ENCODE results near the gene ETV6.

DNA sequence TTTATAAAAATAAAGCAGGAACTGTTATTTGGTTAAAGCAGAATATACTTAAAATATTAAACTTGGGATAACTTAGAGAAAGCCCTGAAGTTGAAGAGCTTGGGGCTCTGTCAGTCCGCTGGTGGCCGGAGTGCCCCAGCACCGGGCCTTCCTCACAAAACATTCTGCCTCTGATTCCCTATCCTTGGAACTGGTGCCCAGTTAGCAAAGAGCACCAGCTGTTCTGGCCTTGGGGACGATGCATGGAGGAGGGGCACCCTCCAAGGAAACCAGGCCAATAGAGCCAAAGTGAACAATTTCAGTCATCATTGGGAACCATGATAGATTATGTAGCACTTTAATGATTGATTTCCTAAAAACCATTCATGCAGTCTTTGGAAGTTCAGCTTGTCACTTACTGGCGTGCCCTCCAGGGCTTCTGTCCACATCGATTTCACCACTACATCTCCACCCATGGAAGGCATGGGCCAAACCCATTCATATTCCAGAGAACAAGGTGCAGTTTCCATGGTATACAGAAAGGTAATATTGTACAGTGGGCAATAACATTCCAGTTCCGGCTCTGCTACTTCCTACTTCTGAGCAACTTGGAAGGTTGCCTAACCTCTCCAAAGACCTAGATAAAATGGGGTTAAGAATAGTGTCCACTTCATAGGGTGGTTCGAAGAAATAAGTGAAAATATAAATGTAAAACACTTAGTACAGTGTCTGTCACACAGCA lies 145.9 kb downstream of the ETV6 start:
- TF ChIP-seq, protein P1, sequence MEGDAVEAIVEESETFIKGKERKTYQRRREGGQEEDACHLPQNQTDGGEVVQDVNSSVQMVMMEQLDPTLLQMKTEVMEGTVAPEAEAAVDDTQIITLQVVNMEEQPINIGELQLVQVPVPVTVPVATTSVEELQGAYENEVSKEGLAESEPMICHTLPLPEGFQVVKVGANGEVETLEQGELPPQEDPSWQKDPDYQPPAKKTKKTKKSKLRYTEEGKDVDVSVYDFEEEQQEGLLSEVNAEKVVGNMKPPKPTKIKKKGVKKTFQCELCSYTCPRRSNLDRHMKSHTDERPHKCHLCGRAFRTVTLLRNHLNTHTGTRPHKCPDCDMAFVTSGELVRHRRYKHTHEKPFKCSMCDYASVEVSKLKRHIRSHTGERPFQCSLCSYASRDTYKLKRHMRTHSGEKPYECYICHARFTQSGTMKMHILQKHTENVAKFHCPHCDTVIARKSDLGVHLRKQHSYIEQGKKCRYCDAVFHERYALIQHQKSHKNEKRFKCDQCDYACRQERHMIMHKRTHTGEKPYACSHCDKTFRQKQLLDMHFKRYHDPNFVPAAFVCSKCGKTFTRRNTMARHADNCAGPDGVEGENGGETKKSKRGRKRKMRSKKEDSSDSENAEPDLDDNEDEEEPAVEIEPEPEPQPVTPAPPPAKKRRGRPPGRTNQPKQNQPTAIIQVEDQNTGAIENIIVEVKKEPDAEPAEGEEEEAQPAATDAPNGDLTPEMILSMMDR (IDR thresholded peaks at IDR 0.05): no peak
- no peak for TF ChIP-seq RCOR1 (IDR thresholded peaks at IDR 0.05; ENCODE audit: low read depth, low read length)
- TF ChIP-seq, protein P2, sequence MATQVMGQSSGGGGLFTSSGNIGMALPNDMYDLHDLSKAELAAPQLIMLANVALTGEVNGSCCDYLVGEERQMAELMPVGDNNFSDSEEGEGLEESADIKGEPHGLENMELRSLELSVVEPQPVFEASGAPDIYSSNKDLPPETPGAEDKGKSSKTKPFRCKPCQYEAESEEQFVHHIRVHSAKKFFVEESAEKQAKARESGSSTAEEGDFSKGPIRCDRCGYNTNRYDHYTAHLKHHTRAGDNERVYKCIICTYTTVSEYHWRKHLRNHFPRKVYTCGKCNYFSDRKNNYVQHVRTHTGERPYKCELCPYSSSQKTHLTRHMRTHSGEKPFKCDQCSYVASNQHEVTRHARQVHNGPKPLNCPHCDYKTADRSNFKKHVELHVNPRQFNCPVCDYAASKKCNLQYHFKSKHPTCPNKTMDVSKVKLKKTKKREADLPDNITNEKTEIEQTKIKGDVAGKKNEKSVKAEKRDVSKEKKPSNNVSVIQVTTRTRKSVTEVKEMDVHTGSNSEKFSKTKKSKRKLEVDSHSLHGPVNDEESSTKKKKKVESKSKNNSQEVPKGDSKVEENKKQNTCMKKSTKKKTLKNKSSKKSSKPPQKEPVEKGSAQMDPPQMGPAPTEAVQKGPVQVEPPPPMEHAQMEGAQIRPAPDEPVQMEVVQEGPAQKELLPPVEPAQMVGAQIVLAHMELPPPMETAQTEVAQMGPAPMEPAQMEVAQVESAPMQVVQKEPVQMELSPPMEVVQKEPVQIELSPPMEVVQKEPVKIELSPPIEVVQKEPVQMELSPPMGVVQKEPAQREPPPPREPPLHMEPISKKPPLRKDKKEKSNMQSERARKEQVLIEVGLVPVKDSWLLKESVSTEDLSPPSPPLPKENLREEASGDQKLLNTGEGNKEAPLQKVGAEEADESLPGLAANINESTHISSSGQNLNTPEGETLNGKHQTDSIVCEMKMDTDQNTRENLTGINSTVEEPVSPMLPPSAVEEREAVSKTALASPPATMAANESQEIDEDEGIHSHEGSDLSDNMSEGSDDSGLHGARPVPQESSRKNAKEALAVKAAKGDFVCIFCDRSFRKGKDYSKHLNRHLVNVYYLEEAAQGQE (IDR thresholded peaks at IDR 0.05): no peak
- TF ChIP-seq MAZ (IDR thresholded peaks at IDR 0.05; ENCODE audit: borderline replicate concordance, low read depth, low read length): no peak
- no peak for TF ChIP-seq NR3C1 (IDR thresholded peaks at IDR 0.05)
- no peak for TF ChIP-seq PHF8 (IDR thresholded peaks at IDR 0.05; ENCODE audit: borderline replicate concordance, low read depth)
- TF ChIP-seq POLR2A (IDR thresholded peaks at IDR 0.05; ENCODE audit: low read length): no peak
- TF ChIP-seq, protein P3, sequence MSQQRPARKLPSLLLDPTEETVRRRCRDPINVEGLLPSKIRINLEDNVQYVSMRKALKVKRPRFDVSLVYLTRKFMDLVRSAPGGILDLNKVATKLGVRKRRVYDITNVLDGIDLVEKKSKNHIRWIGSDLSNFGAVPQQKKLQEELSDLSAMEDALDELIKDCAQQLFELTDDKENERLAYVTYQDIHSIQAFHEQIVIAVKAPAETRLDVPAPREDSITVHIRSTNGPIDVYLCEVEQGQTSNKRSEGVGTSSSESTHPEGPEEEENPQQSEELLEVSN (IDR thresholded peaks at IDR 0.05; ENCODE audit: borderline replicate concordance, low read depth): no peak
- TF ChIP-seq HDAC2 (IDR thresholded peaks at IDR 0.05): no peak
- TF ChIP-seq POLR2AphosphoS2 (conservative IDR thresholded peaks at IDR 0.05; ENCODE audit: low read length): no peak
- TF ChIP-seq BHLHE40 (IDR thresholded peaks at IDR 0.05; ENCODE audit: low read depth, low read length): no peak
- no peak for TF ChIP-seq MAFK (IDR thresholded peaks at IDR 0.05; ENCODE audit: partially characterized antibody)
- TF ChIP-seq RFX5 (IDR thresholded peaks at IDR 0.05): no peak

Data from A549 (cell line).